ENCODE results near the gene PARP6.

GRCh38 chr15:72197041-72197459, 75.3 kb downstream of the PARP6 start:
- no peak for TF ChIP-seq CTCF (IDR thresholded peaks at IDR 0.05)
- TF ChIP-seq POLR2A (IDR thresholded peaks at IDR 0.05) = no peak

Measured in body of pancreas (tissue), 4 donors.